GM12865 (cell line): ENCODE results near the gene PANX1.
"Not testable (repeated sequence)": the region's sequence is repeated elsewhere in the genome, so short reads cannot be mapped to it uniquely, and the experiment has no call there.

Source experiments
- DNase-seq: peaks from one replicate; pipeline ENCODE4 v3.0.0; 2010; ENCODE audit warnings: low read depth
- H3K4me3 ChIP-seq: 2 replicates; pipeline ENCODE4 v1.5.1; 2011; ENCODE audit warnings: mild to moderate bottlenecking, low read depth, low read length, control low read depth
- CTCF ChIP-seq: IDR thresholded peaks from 2 replicates; pipeline ENCODE4 v1.5.1; 2011; ENCODE audit warnings: low read length, control low read depth, low read depth, inconsistent platforms; ENCODE audit not compliant: insufficient read depth; ENCODE audit errors: missing control alignments

PANX1 gene

GRCh38 chr11:94150056-94150455, 21.4 kb downstream of the PANX1 start:
- no peak for TF ChIP-seq CTCF
- DNase-seq = no peak
- no peak overlapping the region for H3K4me3 ChIP-seq

- no peak for DNase-seq
- TF ChIP-seq CTCF = no peak
- no peak overlapping the region for H3K4me3 ChIP-seq
Measured at GRCh38 chr11:94150704-94151685, 22.4 kb downstream of the PANX1 start.

- H3K4me3 ChIP-seq = no peak overlapping the region
- TF ChIP-seq CTCF = no peak
- no peak for DNase-seq
Measured at GRCh38 chr11:94151903-94152677, 23.4 kb downstream of the PANX1 start.

- H3K4me3 ChIP-seq = no peak overlapping the region
- TF ChIP-seq CTCF = no peak
- no peak for DNase-seq
Measured at GRCh38 chr11:94152678-94153065, 24.0 kb downstream of the PANX1 start.

GRCh38 chr11:94153320-94153719, 24.7 kb downstream of the PANX1 start:
- DNase-seq = no peak
- H3K4me3 ChIP-seq = no peak overlapping the region
- TF ChIP-seq CTCF = no peak

- TF ChIP-seq CTCF = no peak
- no peak for DNase-seq
- H3K4me3 ChIP-seq = no peak overlapping the region
Measured at GRCh38 chr11:94154095-94154856, 25.6 kb downstream of the PANX1 start.

GRCh38 chr11:94157339-94157738, 28.7 kb downstream of the PANX1 start:
- H3K4me3 ChIP-seq = not testable (repeated sequence)

More at GRCh38 chr11:94157339-94157738, 28.7 kb downstream of the PANX1 start:
- DNase-seq = not testable (repeated sequence)
